Transverse colon (tissue), 4 donors: ENCODE results near the gene GMNC.
"Not testable (repeated sequence)": the region's sequence is repeated elsewhere in the genome, so short reads cannot be mapped to it uniquely, and the experiment has no call there.

Experiments
- CTCF ChIP-seq, 5 experiments: fragments of 200-600 bp in 3 of 5; fragments of 450-650 bp in 2 of 5; sonication (generic) in 3 of 5; IDR thresholded peaks; 1 replicate in 2 of 5; 2 replicates in 3 of 5; pipeline ENCODE4 v1.5.1; 2016 to 2017; ENCODE audit warnings: antibody characterized with exemption in 5 of 5, inconsistent platforms in 3 of 5, mild to moderate bottlenecking in 2 of 5, moderate library complexity in 1 of 5
- EP300 ChIP-seq: sonication (generic); formaldehyde crosslinking; IDR thresholded peaks from one replicate; pipeline ENCODE4 v1.6.1; 2017; ENCODE audit warnings: antibody characterized with exemption, low read depth
- POLR2A ChIP-seq: fragments of 450-650 bp; IDR thresholded peaks from one replicate; pipeline ENCODE4 v1.6.1; 2016; ENCODE audit warnings: antibody characterized with exemption, mild to moderate bottlenecking, moderate library complexity
- POLR2AphosphoS5 ChIP-seq, 3 donors: sonication (generic); formaldehyde crosslinking; IDR thresholded peaks; one replicate each; pipeline ENCODE4 v1.6.1; 2016; ENCODE audit warnings: antibody characterized with exemption in 3 of 3

- not testable (repeated sequence) for TF ChIP-seq EP300; CTCF (IDR thresholded peaks at IDR 0.05); POLR2A; POLR2AphosphoS5 (IDR thresholded peaks at IDR 0.05)
Measured at GRCh38 chr3:190875061-190875460, 12.6 kb upstream of the GMNC start.
